Measurements from ENCODE around the gene INAVA. TPM values are rescaled to one million over a fixed set of nuclear protein-coding genes. Genes with fewer than 3 reads are reported as not detected.

INAVA gene
- total and polyA plus RNA-seq, 10 of the 15 experiments (the other 5 are each of a cell fraction or from before 2014, with no cell fraction given), result 3.6 to 15.4 (median 9.5) TPM

- H3K27me3 ChIP-seq (replicated peaks in 1 of 2; ENCODE audit: control insufficient read depth in 2 of 2, insufficient read depth in 2 of 2, low read length in 1 of 2), result no peaks in the 10 kb centered on the region
- ChIA-PET SMC1A (ENCODE audit: uncharacterized antibody, unreplicated experiment) (interaction anchor here (0.6 to 11.7 kb wide), 4 partner anchors 19 to 290 kb away, joined by 3 to 193 read pairs (median 3); partner anchors contain the start of gene INAVA), CTCF (interaction anchor here (0.6 to 1.7 kb wide), 3 partner anchors 60 to 131 kb away, joined by 3 read pairs; no protein-coding TSS in a partner anchor), POLR2A (no interaction called here), RAD21 (ENCODE audit: unreplicated experiment) (no interaction called here)
- no peak overlapping the region for H2AFZ ChIP-seq (ENCODE audit: control insufficient read depth, low read depth, low read length)
- no peak overlapping the region for H3K9ac ChIP-seq (ENCODE audit: control insufficient read depth, insufficient read depth, low read length)
- FAIRE-seq (no peak), DNase-seq (ENCODE audit: low read depth, low spot score) (no peak), ATAC-seq (no peak)
- no peak overlapping the region for H3K27ac ChIP-seq (ENCODE audit: control insufficient read depth, insufficient read depth)
- no TSS peak for BruUV-seq (replicated peaks)
- in situ Hi-C loops (cut with MboI) (no loop called here), intact Hi-C loops (cut with micrococcal nuclease; ENCODE audit: unreplicated experiment) (no loop called here)
- no peak overlapping the region for H3K4me3 ChIP-seq
- H3K4me1 ChIP-seq (ENCODE audit: control insufficient read depth, insufficient read depth, low read length), result peaks cover 8% of the 10 kb centered on the region
- H3K36me3 ChIP-seq (ENCODE audit: control insufficient read depth in 2 of 2, insufficient read depth in 2 of 2, low read length in 1 of 2), result peaks cover 0 to 5% of the 10 kb centered on the region in 2 experiments; a peak in 2 of 4 replicates
- no peaks in the 10 kb centered on the region for H3K79me2 ChIP-seq (ENCODE audit: control insufficient read depth, insufficient read depth, low read length)
- no peaks in the 10 kb centered on the region for H4K20me1 ChIP-seq (ENCODE audit: control insufficient read depth, insufficient read depth)
- no peak for TF ChIP-seq WRNIP1 (IDR thresholded peaks at IDR 0.05; ENCODE audit: borderline replicate concordance, low read depth, low read length)
- no peak for TF ChIP-seq CREM (IDR thresholded peaks at IDR 0.05; ENCODE audit: low read depth)
- TF ChIP-seq NFIC (IDR thresholded peaks at IDR 0.05; ENCODE audit: low read depth, low read length), result no peak
- TF ChIP-seq NFYA (IDR thresholded peaks at IDR 0.05; ENCODE audit: borderline replicate concordance, low read depth, low read length), result no peak
- TF ChIP-seq ZNF274 (IDR thresholded peaks at IDR 0.05; ENCODE audit: insufficient read depth, insufficient read length), result no peak
- no peak for TF ChIP-seq HDAC2 (IDR thresholded peaks at IDR 0.05)
- TF ChIP-seq FOS (IDR thresholded peaks at IDR 0.05; ENCODE audit: borderline replicate concordance, extremely low read depth, insufficient read length), result no peak
- TF ChIP-seq, protein P1, sequence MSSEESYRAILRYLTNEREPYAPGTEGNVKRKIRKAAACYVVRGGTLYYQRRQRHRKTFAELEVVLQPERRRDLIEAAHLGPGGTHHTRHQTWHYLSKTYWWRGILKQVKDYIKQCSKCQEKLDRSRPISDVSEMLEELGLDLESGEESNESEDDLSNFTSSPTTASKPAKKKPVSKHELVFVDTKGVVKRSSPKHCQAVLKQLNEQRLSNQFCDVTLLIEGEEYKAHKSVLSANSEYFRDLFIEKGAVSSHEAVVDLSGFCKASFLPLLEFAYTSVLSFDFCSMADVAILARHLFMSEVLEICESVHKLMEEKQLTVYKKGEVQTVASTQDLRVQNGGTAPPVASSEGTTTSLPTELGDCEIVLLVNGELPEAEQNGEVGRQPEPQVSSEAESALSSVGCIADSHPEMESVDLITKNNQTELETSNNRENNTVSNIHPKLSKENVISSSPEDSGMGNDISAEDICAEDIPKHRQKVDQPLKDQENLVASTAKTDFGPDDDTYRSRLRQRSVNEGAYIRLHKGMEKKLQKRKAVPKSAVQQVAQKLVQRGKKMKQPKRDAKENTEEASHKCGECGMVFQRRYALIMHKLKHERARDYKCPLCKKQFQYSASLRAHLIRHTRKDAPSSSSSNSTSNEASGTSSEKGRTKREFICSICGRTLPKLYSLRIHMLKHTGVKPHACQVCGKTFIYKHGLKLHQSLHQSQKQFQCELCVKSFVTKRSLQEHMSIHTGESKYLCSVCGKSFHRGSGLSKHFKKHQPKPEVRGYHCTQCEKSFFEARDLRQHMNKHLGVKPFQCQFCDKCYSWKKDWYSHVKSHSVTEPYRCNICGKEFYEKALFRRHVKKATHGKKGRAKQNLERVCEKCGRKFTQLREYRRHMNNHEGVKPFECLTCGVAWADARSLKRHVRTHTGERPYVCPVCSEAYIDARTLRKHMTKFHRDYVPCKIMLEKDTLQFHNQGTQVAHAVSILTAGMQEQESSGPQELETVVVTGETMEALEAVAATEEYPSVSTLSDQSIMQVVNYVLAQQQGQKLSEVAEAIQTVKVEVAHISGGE (CRISPR knock-in tag; IDR thresholded peaks at IDR 0.05), result no peak
- no peak for TF ChIP-seq ZNF207 (IDR thresholded peaks at IDR 0.05; ENCODE audit: borderline replicate concordance)
- TF ChIP-seq KAT2A (conservative IDR thresholded peaks at IDR 0.05; ENCODE audit: control insufficient read depth, low read depth, low read length), result no peak
- TF ChIP-seq, protein P2, sequence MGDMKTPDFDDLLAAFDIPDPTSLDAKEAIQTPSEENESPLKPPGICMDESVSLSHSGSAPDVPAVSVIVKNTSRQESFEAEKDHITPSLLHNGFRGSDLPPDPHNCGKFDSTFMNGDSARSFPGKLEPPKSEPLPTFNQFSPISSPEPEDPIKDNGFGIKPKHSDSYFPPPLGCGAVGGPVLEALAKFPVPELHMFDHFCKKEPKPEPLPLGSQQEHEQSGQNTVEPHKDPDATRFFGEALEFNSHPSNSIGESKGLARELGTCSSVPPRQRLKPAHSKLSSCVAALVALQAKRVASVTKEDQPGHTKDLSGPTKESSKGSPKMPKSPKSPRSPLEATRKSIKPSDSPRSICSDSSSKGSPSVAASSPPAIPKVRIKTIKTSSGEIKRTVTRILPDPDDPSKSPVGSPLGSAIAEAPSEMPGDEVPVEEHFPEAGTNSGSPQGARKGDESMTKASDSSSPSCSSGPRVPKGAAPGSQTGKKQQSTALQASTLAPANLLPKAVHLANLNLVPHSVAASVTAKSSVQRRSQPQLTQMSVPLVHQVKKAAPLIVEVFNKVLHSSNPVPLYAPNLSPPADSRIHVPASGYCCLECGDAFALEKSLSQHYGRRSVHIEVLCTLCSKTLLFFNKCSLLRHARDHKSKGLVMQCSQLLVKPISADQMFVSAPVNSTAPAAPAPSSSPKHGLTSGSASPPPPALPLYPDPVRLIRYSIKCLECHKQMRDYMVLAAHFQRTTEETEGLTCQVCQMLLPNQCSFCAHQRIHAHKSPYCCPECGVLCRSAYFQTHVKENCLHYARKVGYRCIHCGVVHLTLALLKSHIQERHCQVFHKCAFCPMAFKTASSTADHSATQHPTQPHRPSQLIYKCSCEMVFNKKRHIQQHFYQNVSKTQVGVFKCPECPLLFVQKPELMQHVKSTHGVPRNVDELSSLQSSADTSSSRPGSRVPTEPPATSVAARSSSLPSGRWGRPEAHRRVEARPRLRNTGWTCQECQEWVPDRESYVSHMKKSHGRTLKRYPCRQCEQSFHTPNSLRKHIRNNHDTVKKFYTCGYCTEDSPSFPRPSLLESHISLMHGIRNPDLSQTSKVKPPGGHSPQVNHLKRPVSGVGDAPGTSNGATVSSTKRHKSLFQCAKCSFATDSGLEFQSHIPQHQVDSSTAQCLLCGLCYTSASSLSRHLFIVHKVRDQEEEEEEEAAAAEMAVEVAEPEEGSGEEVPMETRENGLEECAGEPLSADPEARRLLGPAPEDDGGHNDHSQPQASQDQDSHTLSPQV (IDR thresholded peaks at IDR 0.05), result no peak
- TF ChIP-seq KLF5 (IDR thresholded peaks at IDR 0.05; ENCODE audit: partially characterized antibody), result no peak
- no peak for TF ChIP-seq SMAD5 (IDR thresholded peaks at IDR 0.05; ENCODE audit: low read depth)
- TF ChIP-seq SMC3 (IDR thresholded peaks at IDR 0.05; ENCODE audit: borderline replicate concordance, low read length), result no peak
- TF ChIP-seq, protein P3, sequence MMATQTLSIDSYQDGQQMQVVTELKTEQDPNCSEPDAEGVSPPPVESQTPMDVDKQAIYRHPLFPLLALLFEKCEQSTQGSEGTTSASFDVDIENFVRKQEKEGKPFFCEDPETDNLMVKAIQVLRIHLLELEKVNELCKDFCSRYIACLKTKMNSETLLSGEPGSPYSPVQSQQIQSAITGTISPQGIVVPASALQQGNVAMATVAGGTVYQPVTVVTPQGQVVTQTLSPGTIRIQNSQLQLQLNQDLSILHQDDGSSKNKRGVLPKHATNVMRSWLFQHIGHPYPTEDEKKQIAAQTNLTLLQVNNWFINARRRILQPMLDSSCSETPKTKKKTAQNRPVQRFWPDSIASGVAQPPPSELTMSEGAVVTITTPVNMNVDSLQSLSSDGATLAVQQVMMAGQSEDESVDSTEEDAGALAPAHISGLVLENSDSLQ (IDR thresholded peaks at IDR 0.05), result no peak
- no peak for TF ChIP-seq EZH2 (IDR thresholded peaks at IDR 0.05; ENCODE audit: borderline replicate concordance, control insufficient read depth, low read depth, low read length)
- TF ChIP-seq EED (IDR thresholded peaks at IDR 0.05; ENCODE audit: low read depth), result no peak
- 86% methylated on average over 18 of the region's 24 CpGs for WGBS (ENCODE audit: insufficient coverage, insufficient replicate concordance, low lambda C conversion rate, missing lambda C conversion rate)
- no peak overlapping the region for H3K4me2 ChIP-seq (ENCODE audit: control insufficient read depth, insufficient read depth)
- H3K9me3 ChIP-seq (replicated peaks; ENCODE audit: control insufficient read depth, insufficient read depth, low read length), result no peaks in the 10 kb centered on the region; the same call in 2 of the 3 replicates
These were observed 16.7 kb downstream of the INAVA start for GRCh38 chr1:200911361-200911760.

Data from GM12878 (cell line).